Neutrophil (primary cell): ENCODE data around the gene RPL23.
A peak's percentile ranks its signal among the peaks of the same experiment; 100 is the strongest.

Experiments used
- H3K27ac ChIP-seq: fragments of 200-600 bp; sonication (generic); 2 replicates; pipeline ENCODE4 v1.5.1; 2016; ENCODE audit warnings: mild to moderate bottlenecking, moderate library complexity
- H3K27me3 ChIP-seq: fragments of 200-600 bp; sonication (generic); 2 replicates; pipeline ENCODE4 v1.6.0; 2016; ENCODE audit warnings: mild to moderate bottlenecking
- H3K36me3 ChIP-seq: fragments of 200-600 bp; sonication (generic); 2 replicates; pipeline ENCODE4 v1.5.1; 2017
- H3K4me1 ChIP-seq, 2 experiments: fragments of 200-600 bp in 1 of 2; sonication (generic) in 1 of 2; 1 replicate in 1 of 2; 2 replicates in 1 of 2; pipeline versions ENCODE4 v1.5.1 to v1.6.1; 2013 to 2016; ENCODE audit warnings: low read depth in 1 of 2, low read length in 1 of 2, mild to moderate bottlenecking in 1 of 2, moderate library complexity in 1 of 2; ENCODE audit not compliant: control insufficient read depth in 1 of 2, insufficient read depth in 1 of 2
- H3K4me3 ChIP-seq, 2 experiments: fragments of 200-600 bp in 1 of 2; sonication (generic) in 1 of 2; 1 replicate in 1 of 2; 2 replicates in 1 of 2; pipeline ENCODE4 v1.5.1; 2013 to 2016; ENCODE audit warnings: low read depth in 1 of 2, low read length in 1 of 2, mild to moderate bottlenecking in 1 of 2, moderate library complexity in 1 of 2
- H3K9me3 ChIP-seq: fragments of 200-600 bp; sonication (generic); 2 replicates; pipeline ENCODE4 v1.5.1; 2016
- TF ChIP-seq, protein P1 (sequence below): fragments of 200-600 bp; sonication (generic); IDR thresholded peaks from 2 replicates; pipeline ENCODE4 v1.5.1; 2016; ENCODE audit warnings: antibody characterized with exemption

Gene RPL23

GRCh38 chr17:38844261-38844757 is 9.2 kb downstream of the RPL23 start:
- Histone ChIP-seq H3K36me3 (peaks cover 21% of the 10 kb centered on the region), H3K9me3 (no peaks in the 10 kb centered on the region), H3K4me3 (no peak overlapping the region), H3K27ac (no peak overlapping the region), H3K4me1 (no peaks in the 10 kb centered on the region), H3K27me3 (no peaks in the 10 kb centered on the region)
- TF ChIP-seq, protein P1, sequence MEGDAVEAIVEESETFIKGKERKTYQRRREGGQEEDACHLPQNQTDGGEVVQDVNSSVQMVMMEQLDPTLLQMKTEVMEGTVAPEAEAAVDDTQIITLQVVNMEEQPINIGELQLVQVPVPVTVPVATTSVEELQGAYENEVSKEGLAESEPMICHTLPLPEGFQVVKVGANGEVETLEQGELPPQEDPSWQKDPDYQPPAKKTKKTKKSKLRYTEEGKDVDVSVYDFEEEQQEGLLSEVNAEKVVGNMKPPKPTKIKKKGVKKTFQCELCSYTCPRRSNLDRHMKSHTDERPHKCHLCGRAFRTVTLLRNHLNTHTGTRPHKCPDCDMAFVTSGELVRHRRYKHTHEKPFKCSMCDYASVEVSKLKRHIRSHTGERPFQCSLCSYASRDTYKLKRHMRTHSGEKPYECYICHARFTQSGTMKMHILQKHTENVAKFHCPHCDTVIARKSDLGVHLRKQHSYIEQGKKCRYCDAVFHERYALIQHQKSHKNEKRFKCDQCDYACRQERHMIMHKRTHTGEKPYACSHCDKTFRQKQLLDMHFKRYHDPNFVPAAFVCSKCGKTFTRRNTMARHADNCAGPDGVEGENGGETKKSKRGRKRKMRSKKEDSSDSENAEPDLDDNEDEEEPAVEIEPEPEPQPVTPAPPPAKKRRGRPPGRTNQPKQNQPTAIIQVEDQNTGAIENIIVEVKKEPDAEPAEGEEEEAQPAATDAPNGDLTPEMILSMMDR, result no peak

- peaks cover 7% of the 10 kb centered on the region for H3K27me3 ChIP-seq
- peak overlapping the region; percentile 85 to 86 for H3K4me3 ChIP-seq
- TF ChIP-seq, protein P1, result no peak
- peak overlapping the region; percentile 95 for H3K27ac ChIP-seq
- H3K9me3 ChIP-seq, result no peaks in the 10 kb centered on the region
- H3K4me1 ChIP-seq, result peaks cover 15 to 21% of the 10 kb centered on the region in 2 experiments
- peaks cover 12% of the 10 kb centered on the region for H3K36me3 ChIP-seq
Observed at GRCh38 chr17:38825762-38826247, 27.7 kb downstream of the RPL23 start.

GRCh38 chr17:38824899-38825761 is 28.4 kb downstream of the RPL23 start, which contains the start of gene CWC25:
TSS of gene CWC25 (minus strand) at chr17:38825321. CDS start at chr17:38825183, 138 bp downstream.
- H3K36me3 ChIP-seq, result peaks cover 19% of the 10 kb centered on the region
- no peaks in the 10 kb centered on the region for H3K9me3 ChIP-seq
- peaks cover under 1% of the 10 kb centered on the region for H3K27me3 ChIP-seq
- peaks cover 15 to 21% of the 10 kb centered on the region in 2 experiments for H3K4me1 ChIP-seq
- peak within 1 kb of the TSS; percentile 95 for H3K27ac ChIP-seq
- TF ChIP-seq, protein P1, result peak; percentile 44
- H3K4me3 ChIP-seq, result peak within 1 kb of the TSS; percentile 85 to 86

- no peaks in the 10 kb centered on the region for H3K27me3 ChIP-seq
- TF ChIP-seq, protein P1, result no peak
- H3K9me3 ChIP-seq, result no peaks in the 10 kb centered on the region
- H3K4me3 ChIP-seq, result no peak overlapping the region
- no peak overlapping the region for H3K27ac ChIP-seq
- H3K4me1 ChIP-seq, result no peaks in the 10 kb centered on the region
- H3K36me3 ChIP-seq, result peaks cover 92% of the 10 kb centered on the region
Observed at GRCh38 chr17:38815576-38816193, 37.8 kb downstream of the RPL23 start.

DNA sequence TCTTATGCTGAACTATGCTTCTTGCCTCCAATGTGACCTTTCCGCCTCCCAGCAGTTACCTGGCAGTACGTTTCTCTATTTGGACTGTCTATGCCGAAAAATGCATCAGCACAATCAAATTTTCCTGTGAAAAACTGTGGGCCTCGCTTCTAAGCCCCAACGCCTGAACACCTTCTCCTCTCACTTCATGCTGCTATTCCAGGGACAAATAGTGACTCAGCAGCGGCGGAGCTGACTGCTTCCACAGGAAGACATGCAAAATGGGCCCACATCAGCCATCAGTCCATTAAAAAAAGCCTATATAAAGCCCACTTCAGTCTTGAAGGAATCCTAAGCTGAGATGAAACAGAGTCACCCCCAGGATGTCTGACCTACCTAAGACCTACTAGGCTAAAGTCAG is 43.7 kb downstream of the RPL23 start:
- Histone ChIP-seq H3K4me3 (no peak overlapping the region), H3K9me3 (no peaks in the 10 kb centered on the region), H3K27ac (no peak overlapping the region), H3K27me3 (no peaks in the 10 kb centered on the region), H3K4me1 (no peaks in the 10 kb centered on the region), H3K36me3 (peaks cover 100% of the 10 kb centered on the region)
- TF ChIP-seq, protein P1, result no peak
